ENCODE results near the gene NF2.

GRCh38 chr22:29689206-29689879 lies 85.9 kb downstream of the NF2 start:
- TF ChIP-seq POLR2AphosphoS5 (IDR thresholded peaks at IDR 0.05) (no peak), POLR2A (IDR thresholded peaks at IDR 0.05) (no peak), CTCF (IDR thresholded peaks at IDR 0.05) (no peak)

Measured in gastroesophageal sphincter (tissue), 3 donors.